ENCODE data around the gene ACSF3.
"Not testable (repeated sequence)": the region's sequence is repeated elsewhere in the genome, so short reads cannot be mapped to it uniquely, and the experiment has no call there.

ACSF3 gene

GRCh38 chr16:89150090-89150835 lies 56.6 kb downstream of the ACSF3 start:
- no peak for DNase-seq

- DNase-seq = no peak
These were observed 57.3 kb downstream of the ACSF3 start for GRCh38 chr16:89150981-89151380.

GRCh38 chr16:89152831-89153700 lies 59.4 kb downstream of the ACSF3 start:
- DNase-seq = no peak

GRCh38 chr16:89153848-89154271 lies 60.2 kb downstream of the ACSF3 start:
- DNase-seq = no peak

GRCh38 chr16:89154390-89155183 lies 60.9 kb downstream of the ACSF3 start:
- DNase-seq = no peak

- no peak for DNase-seq
These were observed 61.6 kb downstream of the ACSF3 start for GRCh38 chr16:89155184-89155679.

- DNase-seq = no peak
These were observed 62.4 kb downstream of the ACSF3 start for GRCh38 chr16:89155851-89156739.

- DNase-seq = no peak
These were observed 63.3 kb downstream of the ACSF3 start for GRCh38 chr16:89156740-89157645.

- no peak for DNase-seq
These were observed 64.1 kb downstream of the ACSF3 start for GRCh38 chr16:89157778-89158177.

- no peak for DNase-seq
These were observed 65.6 kb downstream of the ACSF3 start for GRCh38 chr16:89159066-89159849.

GRCh38 chr16:89159850-89160354 lies 66.2 kb downstream of the ACSF3 start:
- no peak for DNase-seq

- no peak for DNase-seq
These were observed 67.5 kb downstream of the ACSF3 start for GRCh38 chr16:89160977-89161701.

GRCh38 chr16:89161763-89162713 lies 68.4 kb downstream of the ACSF3 start:
- DNase-seq = no peak

GRCh38 chr16:89163297-89163696 lies 69.6 kb downstream of the ACSF3 start:
- no peak for DNase-seq

GRCh38 chr16:89164436-89164835 lies 70.8 kb downstream of the ACSF3 start:
- DNase-seq = no peak

GRCh38 chr16:89164847-89165680 lies 71.4 kb downstream of the ACSF3 start:
- DNase-seq = no peak

- DNase-seq = not testable (repeated sequence)
These were observed 72.0 kb downstream of the ACSF3 start for GRCh38 chr16:89165681-89165979.
